ENCODE data around the gene NRG4. TPM values are rescaled to one million over a fixed set of nuclear protein-coding genes. Genes with fewer than 3 reads are reported as not detected.
"Not testable (repeated sequence)": the region's sequence is repeated elsewhere in the genome, so short reads cannot be mapped to it uniquely, and the experiment has no call there.

Gene NRG4
- total and polyA plus RNA-seq, 12 donors = 0.19 TPM; not detected in 11

DNA sequence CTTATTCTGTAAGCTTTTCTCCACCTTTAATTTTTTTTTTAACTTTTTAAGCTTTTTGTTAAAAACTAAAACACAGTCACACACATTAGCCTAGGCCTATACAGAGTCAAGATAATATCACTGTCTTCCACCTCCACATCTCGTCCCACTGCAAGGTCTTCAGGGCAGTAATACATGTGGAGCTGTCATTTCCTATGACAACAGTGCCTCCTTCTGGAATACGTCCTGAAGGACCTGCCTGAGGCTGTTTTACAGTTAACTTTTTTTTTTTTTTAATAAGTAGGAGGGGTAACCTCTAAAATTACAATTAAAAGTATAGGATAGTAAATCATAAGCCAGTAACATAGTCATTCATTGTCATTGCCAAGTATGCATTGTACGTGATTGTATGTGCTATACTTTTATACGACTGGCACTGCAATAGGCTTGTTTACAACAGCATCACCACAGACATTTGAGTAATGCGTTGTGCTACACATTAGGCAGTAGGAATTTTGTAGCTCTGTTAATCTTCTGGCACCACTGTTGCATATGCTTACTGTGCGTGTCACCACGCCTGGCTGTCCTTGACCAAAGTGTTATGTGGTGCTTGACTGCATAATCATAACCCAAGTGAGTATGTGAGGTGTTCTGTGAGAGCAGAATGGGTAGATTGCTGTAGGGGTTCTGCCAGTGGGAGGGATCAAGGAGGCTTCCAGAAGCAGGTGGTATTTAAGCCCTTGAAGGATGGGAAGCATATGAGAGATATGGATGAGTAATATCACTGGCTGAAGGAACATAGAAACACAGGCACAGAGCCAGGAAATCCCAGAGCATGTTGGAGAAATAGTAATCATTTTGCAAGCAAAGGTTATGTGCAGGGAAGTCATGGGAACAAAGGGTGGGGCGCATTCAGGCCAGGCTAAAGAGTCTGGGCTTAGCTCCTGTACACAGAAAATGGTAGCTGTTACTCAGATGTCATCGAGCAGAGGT lies 90.2 kb downstream of the NRG4 start:
- Histone ChIP-seq H3K4me3 (no peak overlapping the region), H3K27ac (no peak overlapping the region), H3K9me3 (no peaks in the 10 kb centered on the region), H3K4me1 (peaks cover 0 to 34% (median 25%) of the 10 kb centered on the region in 9 donors), H3K36me3 (peaks cover 0 to 50% (median 7%) of the 10 kb centered on the region in 9 donors), H3K27me3 (no peaks in the 10 kb centered on the region)
- TF ChIP-seq, protein P1, sequence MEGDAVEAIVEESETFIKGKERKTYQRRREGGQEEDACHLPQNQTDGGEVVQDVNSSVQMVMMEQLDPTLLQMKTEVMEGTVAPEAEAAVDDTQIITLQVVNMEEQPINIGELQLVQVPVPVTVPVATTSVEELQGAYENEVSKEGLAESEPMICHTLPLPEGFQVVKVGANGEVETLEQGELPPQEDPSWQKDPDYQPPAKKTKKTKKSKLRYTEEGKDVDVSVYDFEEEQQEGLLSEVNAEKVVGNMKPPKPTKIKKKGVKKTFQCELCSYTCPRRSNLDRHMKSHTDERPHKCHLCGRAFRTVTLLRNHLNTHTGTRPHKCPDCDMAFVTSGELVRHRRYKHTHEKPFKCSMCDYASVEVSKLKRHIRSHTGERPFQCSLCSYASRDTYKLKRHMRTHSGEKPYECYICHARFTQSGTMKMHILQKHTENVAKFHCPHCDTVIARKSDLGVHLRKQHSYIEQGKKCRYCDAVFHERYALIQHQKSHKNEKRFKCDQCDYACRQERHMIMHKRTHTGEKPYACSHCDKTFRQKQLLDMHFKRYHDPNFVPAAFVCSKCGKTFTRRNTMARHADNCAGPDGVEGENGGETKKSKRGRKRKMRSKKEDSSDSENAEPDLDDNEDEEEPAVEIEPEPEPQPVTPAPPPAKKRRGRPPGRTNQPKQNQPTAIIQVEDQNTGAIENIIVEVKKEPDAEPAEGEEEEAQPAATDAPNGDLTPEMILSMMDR (IDR thresholded peaks at IDR 0.05) = peak in 8 of 9 donors; percentile 16 to 63 (median 51)
- peak in 1 of 2 donors; percentile 32 for DNase-seq
- ATAC-seq = peak; percentile 23 to 80 (median 68)
- 56 to 61% methylated on average over 9 of the region's 9 CpGs for WGBS, 2 donors
- intact Hi-C loops (cut with DNase I) = loop anchor here in 2 of 10 donors (5.0 to 10.0 kb wide), 2 partner anchors 107 to 110 kb away; no protein-coding TSS in a partner anchor

DNA sequence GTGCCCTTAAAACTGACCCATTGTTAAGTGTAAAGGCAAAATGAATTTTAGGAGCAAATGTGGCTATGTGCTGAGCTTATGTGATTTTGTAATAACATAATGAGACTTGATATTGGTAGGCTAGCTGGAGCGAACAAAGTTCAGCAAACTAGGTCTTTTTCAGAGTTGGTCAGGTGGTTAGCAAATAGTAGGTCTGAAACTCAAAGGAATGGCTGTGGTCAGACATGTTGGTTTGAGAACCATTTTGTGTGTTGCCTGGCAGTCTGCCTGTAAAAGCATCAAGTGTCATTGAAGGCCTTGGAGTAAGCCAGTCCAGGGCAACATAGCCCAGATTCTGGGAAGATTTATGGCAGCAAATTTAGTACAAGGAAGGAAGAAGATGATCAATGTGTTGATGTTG lies 92.1 kb downstream of the NRG4 start:
- peaks cover 0 to 54% (median 8%) of the 10 kb centered on the region in 9 donors for H3K36me3 ChIP-seq
- peaks cover 0 to 34% (median 19%) of the 10 kb centered on the region in 9 donors for H3K4me1 ChIP-seq
- H3K4me3 ChIP-seq = no peak overlapping the region
- no peak overlapping the region for H3K27ac ChIP-seq
- ATAC-seq = no peak
- no peaks in the 10 kb centered on the region for H3K27me3 ChIP-seq
- DNase-seq = no peak
- H3K9me3 ChIP-seq = no peaks in the 10 kb centered on the region
- WGBS, 2 donors = 97 to 100% methylated on average over 1 of the region's 1 CpG
- intact Hi-C loops (cut with DNase I) = loop anchor here in 2 of 10 donors (5.0 to 10.0 kb wide), 2 partner anchors 105 to 108 kb away; no protein-coding TSS in a partner anchor
- TF ChIP-seq, protein P1 (IDR thresholded peaks at IDR 0.05) = no peak

DNA sequence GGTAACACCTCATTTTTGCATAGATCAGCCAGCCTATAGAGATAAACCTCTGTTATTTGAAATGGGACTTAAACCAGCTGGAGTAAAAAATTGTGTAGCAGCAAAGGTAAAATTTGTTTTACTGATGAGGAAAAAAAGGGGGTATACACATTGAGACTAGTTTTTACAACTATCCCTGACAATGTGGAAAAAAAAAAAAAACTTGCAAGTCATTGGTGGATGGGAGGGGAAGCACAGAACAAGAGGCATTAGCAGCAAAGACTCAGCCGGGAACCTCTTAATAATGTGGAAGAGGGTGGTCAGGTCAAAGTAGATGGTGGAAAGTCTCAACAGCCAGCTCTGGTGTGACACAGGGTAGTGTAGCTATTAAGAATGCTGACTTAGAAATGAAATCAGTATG lies 94.1 kb downstream of the NRG4 start:
- DNase-seq (no peak), ATAC-seq (no peak)
- Histone ChIP-seq H3K9me3 (no peaks in the 10 kb centered on the region), H3K4me3 (no peak overlapping the region), H3K27ac (no peak overlapping the region), H3K36me3 (peaks cover 0 to 68% (median 12%) of the 10 kb centered on the region in 9 donors), H3K4me1 (peaks cover 0 to 19% (median 14%) of the 10 kb centered on the region in 9 donors), H3K27me3 (no peaks in the 10 kb centered on the region)
- intact Hi-C loops (cut with DNase I) = no loop called here
- WGBS, 2 donors = 97 to 100% methylated on average over 1 of the region's 1 CpG
- TF ChIP-seq, protein P1 (IDR thresholded peaks at IDR 0.05) = no peak

DNA sequence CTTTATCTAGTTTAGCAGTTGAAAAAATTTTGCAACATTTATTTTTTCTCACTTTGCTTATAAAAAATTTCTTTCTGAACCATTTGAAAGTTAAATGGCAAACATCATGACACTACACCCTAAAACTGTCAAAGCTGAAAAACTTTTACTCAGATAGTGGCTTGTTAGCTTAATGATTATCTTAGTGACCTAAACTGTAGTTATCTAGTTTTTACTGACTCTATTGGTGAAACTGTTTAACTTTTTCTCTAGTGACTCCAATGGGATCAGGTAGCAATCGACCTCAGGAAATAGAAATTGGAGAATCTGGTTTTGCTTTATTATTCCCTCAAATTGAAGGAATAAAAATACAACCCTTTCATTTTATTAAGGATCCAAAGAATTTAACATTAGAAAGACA lies 95.2 kb downstream of the NRG4 start:
- peaks cover 0 to 79% (median 12%) of the 10 kb centered on the region in 9 donors for H3K36me3 ChIP-seq
- H3K9me3 ChIP-seq = peaks cover 0 to 8% (median 0%) of the 10 kb centered on the region in 11 donors
- ATAC-seq (no peak), DNase-seq (no peak)
- H3K4me3 ChIP-seq = no peak overlapping the region
- TF ChIP-seq, protein P1 (IDR thresholded peaks at IDR 0.05) = no peak
- 87 to 94% methylated on average over 1 of the region's 1 CpG for WGBS, 2 donors
- H3K27me3 ChIP-seq = no peaks in the 10 kb centered on the region
- intact Hi-C loops (cut with DNase I) = no loop called here
- H3K4me1 ChIP-seq = peaks cover 0 to 7% (median 3%) of the 10 kb centered on the region in 9 donors
- H3K27ac ChIP-seq = no peak overlapping the region

DNA sequence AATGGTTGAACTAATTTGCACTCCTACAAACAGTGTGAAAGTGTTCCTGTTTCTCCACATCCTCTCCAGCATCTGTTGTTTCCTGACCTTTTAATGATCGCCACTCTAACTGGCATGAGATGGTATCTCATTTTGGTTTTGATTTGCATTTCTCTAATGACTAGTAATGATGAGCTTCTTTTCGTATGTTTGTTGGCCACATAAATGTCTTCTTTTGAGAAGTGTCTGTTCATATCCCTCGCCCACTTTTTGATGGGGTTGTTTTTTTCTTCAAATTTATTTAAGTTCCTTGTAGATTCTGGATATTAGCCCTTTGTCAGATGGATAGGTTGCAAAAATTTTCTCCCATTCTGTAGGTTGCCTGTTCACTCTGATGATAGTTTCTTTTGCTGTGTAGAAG lies 101.9 kb downstream of the NRG4 start:
- DNase-seq; H3K27ac ChIP-seq; H3K4me3 ChIP-seq; H3K27me3 ChIP-seq; ATAC-seq; intact Hi-C loops (cut with DNase I): not testable (repeated sequence)
- peaks cover 0 to 12% (median 4%) of the 10 kb centered on the region in 9 donors for H3K4me1 ChIP-seq
- H3K9me3 ChIP-seq = peaks cover 0 to 20% (median 0%) of the 10 kb centered on the region in 11 donors
- 96 to 97% methylated on average over 3 of the region's 3 CpGs for WGBS, 2 donors
- H3K36me3 ChIP-seq = peaks cover 0 to 74% (median 12%) of the 10 kb centered on the region in 9 donors
